ENCODE data around the gene CALR.
"Not testable (repeated sequence)": the region's sequence is repeated elsewhere in the genome, so short reads cannot be mapped to it uniquely, and the experiment has no call there.

CALR gene

DNA sequence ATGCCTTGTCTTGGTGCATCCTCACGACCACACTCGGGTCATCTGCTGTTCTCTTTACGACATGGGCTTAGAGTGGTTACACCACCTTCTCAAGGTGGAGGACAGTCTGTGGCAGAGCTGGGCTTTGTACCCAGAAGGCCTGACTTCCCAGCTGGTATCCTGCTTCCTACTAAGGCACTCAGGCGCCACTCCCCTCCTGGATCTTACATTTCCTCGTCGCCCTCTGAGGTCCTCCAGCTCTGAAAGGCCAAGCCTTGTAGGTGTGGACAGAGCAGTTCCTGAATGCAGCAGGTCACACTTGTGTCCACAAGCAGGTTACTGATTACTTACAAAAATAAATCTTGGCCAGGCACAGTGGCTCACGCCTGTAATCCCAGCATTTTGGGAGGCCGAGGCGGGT, 31.2 kb upstream of the CALR start:
- DNase-seq (ENCODE audit: low spot score), result no peak
- TF ChIP-seq, protein P1, sequence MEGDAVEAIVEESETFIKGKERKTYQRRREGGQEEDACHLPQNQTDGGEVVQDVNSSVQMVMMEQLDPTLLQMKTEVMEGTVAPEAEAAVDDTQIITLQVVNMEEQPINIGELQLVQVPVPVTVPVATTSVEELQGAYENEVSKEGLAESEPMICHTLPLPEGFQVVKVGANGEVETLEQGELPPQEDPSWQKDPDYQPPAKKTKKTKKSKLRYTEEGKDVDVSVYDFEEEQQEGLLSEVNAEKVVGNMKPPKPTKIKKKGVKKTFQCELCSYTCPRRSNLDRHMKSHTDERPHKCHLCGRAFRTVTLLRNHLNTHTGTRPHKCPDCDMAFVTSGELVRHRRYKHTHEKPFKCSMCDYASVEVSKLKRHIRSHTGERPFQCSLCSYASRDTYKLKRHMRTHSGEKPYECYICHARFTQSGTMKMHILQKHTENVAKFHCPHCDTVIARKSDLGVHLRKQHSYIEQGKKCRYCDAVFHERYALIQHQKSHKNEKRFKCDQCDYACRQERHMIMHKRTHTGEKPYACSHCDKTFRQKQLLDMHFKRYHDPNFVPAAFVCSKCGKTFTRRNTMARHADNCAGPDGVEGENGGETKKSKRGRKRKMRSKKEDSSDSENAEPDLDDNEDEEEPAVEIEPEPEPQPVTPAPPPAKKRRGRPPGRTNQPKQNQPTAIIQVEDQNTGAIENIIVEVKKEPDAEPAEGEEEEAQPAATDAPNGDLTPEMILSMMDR (IDR thresholded peaks at IDR 0.05; ENCODE audit: extremely low read depth, missing control alignments), result no peak

DNA sequence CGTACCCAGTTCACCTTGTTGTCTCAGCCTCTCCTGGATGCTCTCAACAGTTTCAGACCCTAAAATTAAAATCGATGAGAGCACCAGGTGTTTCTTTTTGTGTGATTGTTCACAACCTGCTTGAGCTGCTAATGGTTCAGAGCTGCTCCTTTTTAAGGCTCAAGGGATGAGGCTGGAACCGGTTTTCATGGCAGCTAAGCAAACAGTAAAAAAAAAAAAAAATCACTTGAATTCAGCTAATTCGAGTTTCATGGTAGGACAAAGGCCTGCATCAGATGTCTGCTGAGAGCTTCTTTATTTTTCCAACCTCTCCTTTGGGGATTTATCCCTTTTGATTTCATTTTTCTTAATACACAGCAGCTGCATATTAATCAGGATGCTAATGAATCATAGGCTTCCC, 25.8 kb upstream of the CALR start:
- TF ChIP-seq, protein P1 (IDR thresholded peaks at IDR 0.05; ENCODE audit: extremely low read depth, missing control alignments), result no peak
- DNase-seq (ENCODE audit: low spot score), result no peak

DNA sequence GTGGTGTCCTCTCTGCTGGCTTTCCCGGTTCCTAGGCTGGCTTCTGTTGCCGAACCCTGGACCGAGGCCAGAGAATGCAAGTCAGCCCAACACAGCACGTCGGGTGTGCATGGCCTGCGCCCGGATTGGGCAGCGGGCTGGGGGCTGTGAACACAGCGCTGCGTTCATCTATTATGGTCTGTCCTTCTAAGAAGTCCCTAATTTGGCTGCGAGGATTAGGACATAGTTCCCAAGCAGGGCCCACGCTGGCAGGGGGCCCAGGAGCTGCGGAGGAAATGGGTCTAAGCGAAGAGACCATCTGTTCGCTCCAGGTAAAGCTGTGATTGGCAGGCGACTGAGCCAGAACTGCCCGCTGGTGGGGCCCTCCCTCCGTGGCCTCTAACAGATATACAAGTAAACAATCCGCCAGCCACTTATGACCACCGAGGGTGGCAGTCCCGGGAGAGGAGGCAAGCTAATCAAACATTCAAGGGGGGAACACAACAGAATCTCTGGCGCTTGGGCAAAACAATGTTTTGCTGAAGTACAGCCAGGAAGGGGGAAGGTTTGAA, 25.3 kb upstream of the CALR start:
- TF ChIP-seq, protein P1 (IDR thresholded peaks at IDR 0.05; ENCODE audit: extremely low read depth, missing control alignments), result no peak
- no peak for DNase-seq (ENCODE audit: low spot score)

DNA sequence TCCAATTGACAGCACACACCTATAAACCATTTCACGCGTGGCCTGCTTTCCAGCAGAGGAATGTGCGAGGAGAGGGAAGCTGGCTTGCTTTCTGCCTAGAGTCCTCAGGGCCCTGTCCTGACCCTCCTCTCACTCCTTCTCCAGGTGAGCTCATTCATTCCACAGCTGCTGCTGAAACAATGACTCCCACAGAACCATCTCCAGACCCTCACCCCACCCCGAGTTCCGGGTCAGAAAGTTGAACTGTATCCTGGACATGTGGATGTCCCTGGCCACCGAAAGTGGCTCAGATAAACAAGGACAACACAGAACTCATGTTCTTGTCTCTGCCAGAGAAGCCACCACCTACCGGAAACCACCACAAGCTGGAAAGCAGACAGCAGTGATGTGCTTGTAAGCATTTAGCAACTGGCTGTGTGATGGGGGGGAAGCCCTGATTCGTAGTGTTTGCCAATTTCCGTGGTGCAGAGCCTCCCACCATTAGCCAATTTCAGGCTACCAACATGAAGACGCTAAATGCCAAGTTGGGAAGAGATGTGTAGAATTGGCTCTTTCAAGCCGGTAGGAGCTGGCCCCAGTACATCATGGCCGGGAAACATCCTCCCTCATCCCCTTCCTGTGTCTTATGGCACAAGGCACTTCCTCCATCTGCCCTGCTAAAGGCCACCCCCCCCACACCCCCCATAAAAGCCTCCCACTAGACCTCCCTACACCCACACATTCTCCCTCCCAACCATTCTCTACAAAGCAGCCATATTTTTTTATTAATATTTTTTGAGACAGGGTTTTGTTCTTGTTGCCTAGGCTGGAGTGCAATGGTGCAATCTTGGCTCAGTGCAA, 24.3 kb upstream of the CALR start:
- TF ChIP-seq, protein P1 (IDR thresholded peaks at IDR 0.05; ENCODE audit: extremely low read depth, missing control alignments), result no peak
- DNase-seq (ENCODE audit: low spot score), result peak; percentile 41

DNA sequence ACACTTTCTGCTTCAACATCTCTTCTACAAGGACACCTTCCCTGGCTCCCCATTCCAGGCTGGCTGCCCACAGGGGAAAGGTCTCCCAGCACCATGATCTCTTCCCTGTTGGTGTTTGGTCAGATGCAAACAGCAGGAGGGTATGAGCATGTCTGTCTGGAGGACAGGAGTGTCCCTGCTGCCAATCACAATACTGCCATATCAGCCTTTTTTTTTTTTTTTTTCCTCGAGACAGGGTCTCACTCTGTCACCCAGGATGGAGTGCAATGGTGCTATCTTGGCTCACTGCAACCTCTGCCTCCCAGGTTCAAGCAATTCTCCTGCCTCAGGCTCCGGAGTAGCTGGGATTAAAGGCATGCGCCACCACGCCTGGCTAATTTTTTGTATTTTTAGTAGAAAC, 22.5 kb upstream of the CALR start:
- DNase-seq (ENCODE audit: low spot score), result not testable (repeated sequence)

DNA sequence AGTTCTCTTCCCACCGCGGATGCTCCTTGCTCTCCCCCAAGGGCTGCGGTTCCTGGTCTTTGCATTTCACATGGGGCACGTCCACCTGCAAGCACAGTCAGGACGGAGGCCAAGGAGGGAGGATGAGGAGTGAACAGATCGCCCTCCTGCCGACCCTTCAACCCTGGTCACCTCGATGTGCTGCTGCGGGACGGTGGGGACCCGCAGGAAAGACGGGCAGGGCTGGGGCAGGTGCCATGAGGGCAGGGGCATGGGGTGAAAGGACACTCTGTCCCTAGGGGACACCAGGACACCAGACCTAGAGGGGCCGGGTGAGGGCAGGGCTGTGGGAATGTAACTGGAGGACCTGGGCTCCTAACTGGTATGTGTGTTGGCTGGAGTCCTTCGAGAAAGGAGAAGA, 20.2 kb upstream of the CALR start:
- TF ChIP-seq, protein P1 (IDR thresholded peaks at IDR 0.05; ENCODE audit: extremely low read depth, missing control alignments), result no peak
- DNase-seq (ENCODE audit: low spot score), result no peak

DNA sequence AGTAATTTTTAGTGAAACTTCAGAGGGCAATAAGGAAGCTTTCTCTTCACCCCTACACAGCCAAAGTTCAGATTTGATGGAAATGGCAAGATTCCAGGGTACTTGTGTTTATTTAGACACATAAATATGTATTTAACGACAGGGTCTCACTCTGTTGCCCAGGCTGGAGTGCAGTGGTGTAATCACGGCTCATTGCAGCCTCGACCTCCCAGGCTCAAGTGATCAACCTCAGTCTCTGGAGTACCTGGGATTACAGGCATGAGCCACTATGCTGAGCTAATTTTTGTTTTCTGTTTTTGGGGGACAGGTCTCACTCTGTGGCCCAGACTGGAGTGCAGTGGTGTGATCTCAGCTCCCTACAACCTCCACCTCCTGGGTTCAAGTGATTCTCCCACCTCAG, 17.4 kb upstream of the CALR start:
- TF ChIP-seq, protein P1 (IDR thresholded peaks at IDR 0.05; ENCODE audit: extremely low read depth, missing control alignments), result no peak
- no peak for DNase-seq (ENCODE audit: low spot score)

DNA sequence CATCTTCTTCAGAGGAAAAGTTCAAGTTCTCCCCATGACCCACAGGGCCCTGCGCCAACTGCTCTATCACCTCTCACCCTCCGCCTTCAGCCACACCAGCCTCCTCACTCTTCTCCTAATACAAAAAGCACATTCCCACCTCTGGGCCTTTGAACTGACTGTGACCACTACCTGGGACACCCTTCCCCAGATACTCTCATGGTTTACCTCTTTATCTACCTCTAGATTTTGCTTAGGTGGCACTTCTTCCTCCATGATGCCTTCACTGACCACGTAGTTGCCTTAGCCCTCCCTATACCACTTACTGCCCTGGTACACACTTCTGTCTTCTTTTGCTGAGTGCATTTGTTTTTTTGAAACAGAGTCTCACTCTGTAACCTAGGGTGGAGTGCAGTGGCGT, 15.4 kb upstream of the CALR start:
- TF ChIP-seq, protein P1 (IDR thresholded peaks at IDR 0.05; ENCODE audit: extremely low read depth, missing control alignments), result no peak
- DNase-seq (ENCODE audit: low spot score), result no peak

Measured in GM20000 (cell line).